Measurements from ENCODE around the gene TTC28. TPM values are rescaled to one million over a fixed set of nuclear protein-coding genes. Genes with fewer than 3 reads are reported as not detected.

TTC28 gene
- total and polyA plus RNA-seq, 7 donors: 1.2 to 12.1 (median 3.5) TPM

DNA sequence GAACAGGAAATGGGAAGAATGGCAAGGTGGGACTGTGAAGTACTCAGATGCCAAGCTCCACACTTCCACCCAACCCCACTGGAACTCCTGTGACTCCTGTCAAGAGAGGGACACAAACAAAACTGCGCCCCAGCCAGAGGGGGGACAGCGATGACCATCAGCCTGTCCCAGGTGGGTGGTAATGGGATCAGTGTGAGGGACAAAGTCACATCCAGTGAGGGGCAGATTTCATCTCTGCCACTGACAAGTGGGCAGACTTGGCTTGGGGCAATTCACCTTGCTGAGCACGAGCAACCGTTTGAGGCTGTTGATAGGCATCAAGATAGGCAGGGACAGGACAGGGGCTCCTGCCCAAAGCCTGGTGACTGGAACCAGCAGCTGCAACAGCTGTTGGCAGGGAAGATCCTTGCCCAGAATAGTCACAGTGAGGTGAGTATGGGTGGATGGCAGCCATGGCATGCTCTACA lies 655.2 kb downstream of the TTC28 start:
- Histone ChIP-seq H3K27ac (peak overlapping the region; percentile 78), H3K4me1 (peaks cover 77% of the 10 kb centered on the region), H3K9me3 (no peaks in the 10 kb centered on the region), H3K36me3 (ENCODE audit: insufficient read depth in 1 of 2, low read depth in 1 of 2) (no peaks in the 10 kb centered on the region), H3K4me3 (no peak overlapping the region), H3K27me3 (ENCODE audit: insufficient read depth in 3 of 3, low read length in 2 of 3) (no peaks in the 10 kb centered on the region)
- 52 to 63% (median 61%) methylated on average over 4 of the region's 4 CpGs for WGBS, 3 donors
- DNase-seq (peak; percentile 71 to 92), ATAC-seq (peak; percentile 79 to 89 (median 84))
- TF ChIP-seq CTCF (IDR thresholded peaks at IDR 0.05): no peak
- intact Hi-C loops (cut with DNase I): loop anchor here (5.0 to 10.0 kb wide), 3 partner anchors 90 to 570 kb away; no protein-coding TSS in a partner anchor

DNA sequence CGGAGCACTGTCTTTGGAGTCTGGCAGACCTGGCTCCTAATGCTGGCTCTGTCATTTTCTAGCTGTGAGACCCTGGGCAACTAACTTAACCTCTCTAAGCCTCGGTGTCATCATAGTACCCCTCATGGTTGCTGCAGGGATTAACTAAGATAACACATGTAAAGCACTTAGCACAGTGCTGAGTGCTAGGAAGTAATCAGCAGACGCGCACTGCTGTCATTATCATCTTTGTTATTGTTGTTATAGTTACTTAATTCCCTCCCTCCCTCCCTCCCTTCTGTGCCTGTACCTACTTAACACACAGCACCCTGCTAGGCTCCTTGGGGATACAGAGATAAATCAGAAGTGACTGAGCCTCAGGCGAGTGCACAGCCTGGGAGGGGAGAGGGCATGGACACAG lies 655.9 kb downstream of the TTC28 start:
- Histone ChIP-seq H3K36me3 (ENCODE audit: insufficient read depth in 1 of 2, low read depth in 1 of 2) (no peaks in the 10 kb centered on the region), H3K4me3 (no peak overlapping the region), H3K27me3 (ENCODE audit: insufficient read depth in 3 of 3, low read length in 2 of 3) (no peaks in the 10 kb centered on the region), H3K27ac (no peak overlapping the region), H3K9me3 (no peaks in the 10 kb centered on the region), H3K4me1 (peaks cover 75% of the 10 kb centered on the region)
- TF ChIP-seq CTCF (IDR thresholded peaks at IDR 0.05): no peak
- no peak for ATAC-seq
- intact Hi-C loops (cut with DNase I): loop anchor here (5.0 to 10.0 kb wide), 3 partner anchors 91 to 571 kb away; no protein-coding TSS in a partner anchor
- DNase-seq: no peak
- 90 to 91% (median 91%) methylated on average over 5 of the region's 5 CpGs for whole genome bisulfite sequencing, 3 donors

DNA sequence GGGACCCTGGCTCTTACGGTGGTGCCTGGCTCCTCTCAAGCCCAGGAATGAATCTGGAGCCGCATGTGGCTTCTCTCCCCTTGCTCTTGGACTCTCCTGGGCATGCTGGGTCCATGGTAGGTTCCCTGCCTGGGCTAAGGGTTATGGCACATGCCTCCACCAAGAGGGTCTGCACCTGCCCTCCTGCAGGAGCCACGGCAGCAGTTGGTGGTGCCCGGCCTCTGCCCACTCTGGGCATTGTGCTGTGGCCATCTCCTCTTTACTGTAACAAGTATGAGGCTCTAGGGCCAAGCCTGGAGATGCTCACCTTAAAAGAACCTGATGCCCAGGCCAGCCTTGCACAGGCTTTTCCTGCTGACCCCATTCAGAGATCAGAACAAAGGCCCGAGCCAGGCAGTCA lies 656.6 kb downstream of the TTC28 start:
- Histone ChIP-seq H3K4me1 (peaks cover 74% of the 10 kb centered on the region), H3K36me3 (ENCODE audit: insufficient read depth in 1 of 2, low read depth in 1 of 2) (no peaks in the 10 kb centered on the region), H3K27ac (no peak overlapping the region), H3K4me3 (no peak overlapping the region), H3K9me3 (no peaks in the 10 kb centered on the region), H3K27me3 (ENCODE audit: insufficient read depth in 3 of 3, low read length in 2 of 3) (no peaks in the 10 kb centered on the region)
- 95 to 100% (median 97%) methylated on average over 5 of the region's 5 CpGs for WGBS, 3 donors
- TF ChIP-seq CTCF (IDR thresholded peaks at IDR 0.05): no peak
- DNase-seq (peak in 1 of 2 donors; percentile 5), ATAC-seq (no peak)
- intact Hi-C loops (cut with DNase I): loop anchor here (5.0 to 10.0 kb wide), 3 partner anchors 92 to 572 kb away; no protein-coding TSS in a partner anchor

DNA sequence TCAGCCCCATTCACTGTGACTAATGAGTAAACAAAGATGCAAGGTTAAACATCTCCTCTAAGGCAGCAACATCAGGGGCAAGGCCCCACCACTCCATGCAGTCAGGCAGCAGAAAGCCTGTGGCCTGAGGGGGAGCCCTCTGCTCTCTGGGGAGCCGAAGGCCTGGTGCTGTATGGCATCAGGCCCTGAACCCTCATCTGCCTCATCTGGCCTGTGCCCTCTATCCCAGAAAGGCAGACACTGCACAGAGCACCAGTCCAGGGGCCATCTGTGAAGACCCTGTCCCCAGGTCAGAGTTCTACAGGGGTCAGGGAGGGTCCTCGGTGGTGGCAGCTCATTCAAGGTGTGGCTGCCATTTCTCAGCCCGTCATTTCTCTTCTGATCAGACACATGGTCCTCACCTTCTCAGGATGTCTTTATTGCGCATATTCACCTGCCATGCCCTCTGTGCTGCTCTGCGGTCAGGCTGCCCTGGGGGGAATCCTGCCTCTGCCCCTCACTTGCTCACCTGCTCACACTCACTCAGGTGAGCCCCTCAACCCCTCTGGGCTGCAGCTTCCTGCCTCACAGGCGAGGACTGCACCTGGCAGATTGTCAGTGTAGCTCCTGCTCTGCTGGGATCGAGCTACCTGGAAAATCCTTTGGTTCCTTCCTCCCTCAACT lies 657.5 kb downstream of the TTC28 start:
- H3K4me1 ChIP-seq: peaks cover 68% of the 10 kb centered on the region
- H3K27ac ChIP-seq: no peak overlapping the region
- TF ChIP-seq CTCF (IDR thresholded peaks at IDR 0.05): no peak
- DNase-seq: no peak
- H3K27me3 ChIP-seq (ENCODE audit: insufficient read depth in 3 of 3, low read length in 2 of 3): no peaks in the 10 kb centered on the region
- intact Hi-C loops (cut with DNase I): loop anchor here (2.0 to 10.0 kb wide), 4 partner anchors 93 to 573 kb away; no protein-coding TSS in a partner anchor
- no peak overlapping the region for H3K4me3 ChIP-seq
- no peaks in the 10 kb centered on the region for H3K9me3 ChIP-seq
- no peaks in the 10 kb centered on the region for H3K36me3 ChIP-seq (ENCODE audit: insufficient read depth in 1 of 2, low read depth in 1 of 2)
- ATAC-seq: no peak
- WGBS, 3 donors: 93 to 97% (median 96%) methylated on average over 7 of the region's 7 CpGs

Data from psoas muscle (tissue), 8 donors.